SK-MEL-5 (cell line): Measurements from ENCODE around the gene CACNA1D. TPM values are rescaled to one million over a fixed set of nuclear protein-coding genes. Genes with fewer than 3 reads are reported as not detected.
A peak's percentile ranks its signal among the peaks of the same experiment; 100 is the strongest.

ENCODE experiments used
- DNase-seq: peaks from one replicate; pipeline ENCODE4 v3.0.0-alpha.2; 2016; ENCODE audit warnings: low read depth, low spot score
- in situ Hi-C: cut with HindIII; loops from 2 replicates; pipeline ENCODE4 v1.10.0; 2016; ENCODE audit warnings: low sequenced_read_pairs, high pct_unique_total_duplicates, low pct_unique_long_range_greater_than_20kb
- total RNA-seq: library from RNA; depleted of rRNA; stranded (reverse); fragments of >200 nt; shearing (Covaris generic); gene quantifications from 2 replicates; pipeline ENCODE4 v1.2.3, GENCODE V29; 2014

CACNA1D gene
- total RNA-seq, 1 experiment from 2014 or later, result 3.2 TPM

DNA sequence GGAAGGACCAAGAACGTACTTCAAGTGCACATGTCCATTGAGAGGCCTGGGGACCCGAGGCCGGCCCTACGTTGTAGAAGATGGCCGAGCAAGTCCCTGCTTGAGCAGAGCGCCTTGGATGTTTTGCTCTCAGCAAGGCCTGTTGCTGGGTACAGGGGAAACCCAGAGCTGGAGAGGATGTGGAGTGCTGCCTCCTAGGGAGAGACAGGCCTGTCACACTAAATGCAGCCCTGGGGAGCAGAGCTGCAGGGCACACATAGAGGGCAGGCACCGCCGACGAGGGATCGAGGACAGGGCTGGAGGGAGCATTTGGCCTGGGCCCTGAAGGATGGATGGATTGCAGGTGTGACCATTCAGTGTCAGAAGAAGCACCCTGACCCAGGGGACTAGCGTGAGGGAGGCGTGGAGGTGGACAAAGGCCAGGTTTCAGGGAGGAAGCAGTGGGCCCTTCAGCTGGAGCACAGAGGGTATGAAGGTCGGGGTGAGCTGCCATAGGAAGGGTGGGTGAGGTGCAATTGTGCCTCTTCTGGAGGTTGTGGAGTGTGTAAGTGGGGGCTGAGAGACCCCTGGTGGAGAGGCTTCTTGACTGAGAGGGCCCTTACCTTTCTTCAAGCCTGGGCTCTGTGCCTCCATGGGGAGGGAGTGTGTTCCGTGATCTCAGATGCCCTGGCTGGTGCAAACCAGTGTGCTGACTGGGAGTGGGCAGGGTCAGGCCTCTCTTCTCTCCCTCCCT is 209.4 kb downstream of the CACNA1D start:
- in situ Hi-C loops, result no loop called here
- DNase-seq, result no peak

DNA sequence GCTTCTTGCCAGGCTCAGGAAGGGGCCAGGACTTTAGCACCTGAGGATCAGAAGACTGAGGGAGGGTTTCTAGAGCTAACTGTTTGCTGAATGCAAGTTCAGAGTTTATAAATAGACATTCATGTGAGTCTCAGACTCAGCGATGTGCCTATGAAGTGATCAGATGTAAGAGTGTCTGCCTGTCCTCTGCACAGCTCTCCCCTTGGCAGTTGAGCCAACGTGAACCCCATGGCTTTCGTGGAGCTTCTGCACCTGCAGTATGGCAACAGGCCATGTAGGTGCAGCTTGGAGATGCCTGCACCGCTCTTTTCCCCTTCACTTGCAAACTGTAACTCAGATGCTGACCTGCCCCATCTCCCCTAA is 209.9 kb downstream of the CACNA1D start:
- no peak for DNase-seq
- in situ Hi-C loops, result no loop called here

DNA sequence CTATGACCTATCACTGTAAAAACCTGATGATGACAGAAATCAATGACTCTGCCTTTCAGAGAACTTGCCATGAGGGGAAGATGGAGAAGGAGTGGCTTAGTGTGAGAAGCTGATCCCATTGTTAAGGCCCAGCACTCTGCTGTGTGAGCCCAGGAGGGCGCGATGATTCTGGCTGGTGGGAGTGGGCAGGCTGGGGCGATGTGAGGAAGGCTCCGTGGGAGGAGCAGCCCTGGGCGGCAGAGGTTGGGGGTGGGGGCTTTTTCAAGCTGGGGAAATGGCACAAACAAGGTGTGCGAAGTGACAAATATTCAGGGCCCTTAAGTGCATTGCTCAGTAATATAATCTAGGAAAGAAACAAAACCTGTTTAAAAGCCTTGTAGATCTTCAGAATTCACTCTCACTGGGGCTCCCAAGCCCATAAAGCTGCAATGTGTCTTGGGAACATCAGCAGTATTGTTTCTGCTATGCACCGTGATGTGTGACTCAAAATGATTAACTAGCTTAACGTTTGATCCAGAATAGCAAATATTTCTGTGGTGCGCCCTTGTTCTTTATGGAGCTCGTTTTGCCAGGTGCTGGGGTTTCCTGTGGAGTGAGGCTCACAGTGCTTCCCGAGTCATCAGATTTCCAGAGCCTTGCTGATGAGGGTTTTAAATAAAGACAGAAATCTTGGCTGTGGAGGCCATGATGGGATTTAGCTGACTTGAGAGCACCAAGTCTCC is 210.8 kb downstream of the CACNA1D start:
- in situ Hi-C loops, result no loop called here
- DNase-seq, result no peak

DNA sequence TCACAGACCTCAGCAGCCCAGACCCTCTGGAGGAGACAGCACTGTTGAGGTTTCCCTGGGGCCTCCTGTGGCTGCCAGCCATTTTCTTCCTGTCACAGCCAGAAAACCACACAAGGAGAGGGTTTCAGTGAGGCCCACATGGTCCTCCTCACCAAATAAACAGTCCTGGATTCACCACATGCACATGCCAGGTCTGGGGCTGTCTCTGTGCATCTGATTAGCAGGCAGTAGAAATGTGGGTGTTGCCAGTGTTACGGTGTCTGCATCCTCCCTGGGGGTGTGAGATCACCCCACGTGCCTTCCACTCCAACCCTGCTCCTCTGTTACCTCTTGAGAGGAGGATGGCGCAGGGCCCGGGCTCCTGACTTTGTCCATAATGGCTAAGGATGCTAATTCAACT is 211.4 kb downstream of the CACNA1D start:
- in situ Hi-C loops, result no loop called here
- no peak for DNase-seq

DNA sequence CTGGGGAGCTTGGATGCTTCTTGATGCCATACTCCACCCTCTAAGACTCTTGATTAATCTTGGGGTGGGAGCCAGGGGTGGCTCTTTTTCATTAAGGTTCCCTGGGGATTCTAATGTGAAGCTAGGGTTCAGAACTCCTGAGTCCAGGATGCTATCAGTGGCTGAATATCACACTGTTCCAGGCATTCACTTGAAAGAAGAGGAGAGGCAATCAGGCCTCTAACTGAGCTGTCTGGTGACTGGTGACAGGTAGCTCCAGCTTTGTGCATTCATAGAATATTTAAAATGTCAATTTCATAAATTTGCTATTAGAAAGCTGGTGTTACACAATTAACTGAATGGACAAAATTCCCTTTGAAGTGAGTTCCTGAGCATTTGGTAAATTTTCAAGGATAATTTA is 212.8 kb downstream of the CACNA1D start:
- no peak for DNase-seq
- in situ Hi-C loops, result no loop called here

DNA sequence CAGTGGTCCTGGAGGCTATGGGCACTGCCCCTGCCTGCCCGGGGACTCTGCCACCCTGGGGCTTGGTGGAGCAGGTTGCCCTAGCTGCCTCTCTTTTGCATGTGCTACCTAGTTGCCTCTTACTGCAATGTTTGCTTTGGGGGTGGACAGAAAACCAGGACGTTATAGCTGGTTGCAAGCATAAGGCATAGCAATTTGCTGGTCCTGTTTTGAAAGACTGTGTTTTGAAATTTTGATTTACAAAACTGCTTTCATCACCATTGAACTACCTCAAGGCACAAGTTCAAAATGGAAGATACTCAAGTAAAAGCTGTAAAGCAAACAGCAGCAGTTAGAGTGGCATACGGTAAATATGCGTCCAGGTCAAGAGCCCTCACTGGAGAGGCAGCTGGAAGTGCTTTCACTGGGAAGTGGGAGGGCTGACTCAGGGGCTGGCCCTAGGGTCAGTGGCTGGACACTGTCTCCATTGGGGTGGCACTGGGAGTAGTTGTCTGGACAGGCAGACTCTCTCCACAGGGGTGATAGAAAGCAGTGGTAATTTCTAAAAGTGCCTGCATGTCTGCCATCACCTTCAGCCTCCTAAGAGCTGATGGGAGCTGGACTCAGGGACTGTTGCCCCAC is 213.7 kb downstream of the CACNA1D start:
- in situ Hi-C loops, result no loop called here
- no peak for DNase-seq

DNA sequence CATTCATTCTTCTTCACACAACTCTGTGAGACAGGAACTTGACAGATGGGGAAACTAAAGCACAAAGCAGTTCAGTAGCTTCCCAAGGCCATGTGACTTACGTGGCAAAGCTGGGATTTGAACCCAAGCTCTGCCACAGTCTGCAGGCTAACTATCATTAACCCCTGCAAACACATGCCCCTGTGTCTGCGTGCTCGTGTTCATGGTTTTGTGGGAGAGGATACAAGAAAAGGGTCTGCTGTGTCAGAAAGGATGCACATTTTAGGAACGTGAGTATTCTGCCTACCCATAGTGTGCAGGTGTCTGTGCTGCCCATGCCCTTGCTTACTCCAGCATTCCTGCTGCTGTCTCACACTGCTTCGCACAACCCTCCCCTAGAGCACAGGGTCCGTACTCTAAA is 214.8 kb downstream of the CACNA1D start:
- DNase-seq, result peak; percentile 30
- in situ Hi-C loops, result no loop called here

DNA sequence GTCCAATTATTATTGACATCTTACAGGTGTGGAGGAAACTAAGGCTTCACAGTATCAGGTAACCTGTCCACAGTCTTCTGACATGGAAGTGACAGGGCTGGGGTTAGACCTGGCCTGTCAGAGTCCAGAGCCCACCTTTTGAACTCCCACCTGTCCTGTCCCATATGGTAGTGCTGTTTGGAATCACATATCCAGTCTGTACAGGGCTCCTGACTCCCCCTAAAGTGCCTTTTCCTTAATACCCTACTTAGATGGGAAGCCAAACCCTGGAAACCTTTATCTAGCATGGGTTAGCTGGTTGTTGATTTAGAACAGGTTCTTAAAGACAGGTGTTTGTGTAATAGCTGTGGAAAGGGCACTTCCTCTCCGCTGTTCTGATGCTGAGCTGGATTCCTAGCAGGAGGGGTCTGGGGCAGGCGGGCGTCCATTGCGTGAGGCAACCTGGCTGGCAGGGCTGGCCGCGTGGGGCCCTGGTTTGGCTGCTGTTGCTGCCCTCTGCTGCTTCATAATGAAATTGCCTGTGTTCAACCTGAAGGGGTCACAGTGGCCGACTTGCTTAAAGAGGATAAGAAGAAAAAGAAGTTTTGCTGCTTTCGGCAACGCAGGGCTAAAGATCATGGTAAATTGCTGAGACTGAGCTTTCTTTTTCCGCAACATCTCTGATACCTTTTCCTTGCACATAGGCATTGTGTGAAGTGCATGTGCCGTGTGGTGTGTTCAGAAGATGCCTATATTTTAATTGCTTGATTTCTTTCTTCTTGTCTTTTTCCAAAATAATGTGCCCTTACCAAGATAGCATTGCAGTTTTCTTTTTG is 215.7 kb downstream of the CACNA1D start:
- in situ Hi-C loops, result no loop called here
- peak; percentile 77 for DNase-seq

DNA sequence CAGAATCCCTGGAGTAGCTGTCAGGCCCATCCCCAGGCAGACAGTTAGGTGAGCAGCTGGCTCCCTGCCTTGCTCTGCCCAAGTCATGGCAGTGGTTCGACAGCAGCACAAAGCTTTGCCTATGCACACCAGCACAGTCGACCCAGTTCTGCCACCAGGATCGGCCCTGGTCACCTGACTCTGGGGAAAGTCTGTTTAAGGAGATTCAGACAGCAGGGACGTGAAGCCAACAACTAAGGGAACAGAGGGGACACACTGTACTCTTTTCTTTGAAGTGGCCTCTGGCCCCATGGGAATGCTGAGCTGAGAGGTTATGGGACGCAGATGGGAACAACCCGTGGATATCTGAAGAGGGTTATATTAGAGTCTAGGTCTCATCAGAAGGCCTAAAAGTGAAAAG is 217.0 kb downstream of the CACNA1D start:
- DNase-seq, result no peak
- in situ Hi-C loops, result no loop called here

DNA sequence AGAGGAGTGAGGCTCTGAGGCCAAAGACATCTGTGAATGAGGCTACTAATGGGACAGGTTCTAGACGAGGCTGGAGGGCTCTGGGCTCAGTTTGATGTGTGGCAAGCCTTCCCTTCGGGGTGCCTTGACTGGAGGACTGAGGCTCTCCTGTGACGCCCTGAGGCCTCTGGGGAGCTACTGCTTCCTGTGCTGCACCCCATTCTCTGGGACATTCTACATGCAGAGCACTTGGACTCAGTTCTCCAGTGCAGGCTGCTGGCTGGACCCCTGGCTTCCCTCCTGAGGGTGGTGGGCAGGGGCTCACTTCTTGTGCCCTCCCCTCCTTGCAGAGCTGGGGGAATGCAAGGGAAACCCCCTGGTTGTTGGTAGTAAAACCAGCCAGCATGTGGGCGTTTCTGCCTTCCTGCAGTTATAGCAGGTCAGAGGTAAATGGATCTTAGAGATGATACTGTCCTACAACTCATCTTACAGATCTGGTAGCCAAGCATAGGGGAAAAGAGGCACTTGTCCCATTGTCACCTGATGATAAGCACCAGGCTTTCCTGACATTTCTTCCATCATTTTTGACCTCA is 218.5 kb downstream of the CACNA1D start:
- in situ Hi-C loops, result no loop called here
- no peak for DNase-seq

DNA sequence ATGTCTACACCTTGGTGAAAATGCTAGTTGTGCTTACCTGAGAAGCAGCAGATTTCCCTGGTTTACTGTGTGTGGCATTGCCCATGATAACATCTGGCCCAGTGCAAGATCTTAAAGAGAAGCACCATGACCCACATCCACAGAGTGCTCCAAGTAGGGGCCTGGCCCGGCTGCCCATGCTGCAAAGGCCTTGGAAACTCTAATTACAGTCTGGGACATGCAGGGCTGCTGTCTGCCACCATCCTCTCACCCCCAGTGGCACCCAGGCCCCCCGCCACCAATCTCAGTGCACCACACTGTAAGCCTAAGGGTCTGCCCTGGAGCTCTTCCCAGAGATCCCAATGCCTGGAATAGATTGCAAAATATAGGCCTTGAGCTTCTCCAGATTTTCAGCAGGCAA is 219.2 kb downstream of the CACNA1D start:
- in situ Hi-C loops, result no loop called here
- no peak for DNase-seq

DNA sequence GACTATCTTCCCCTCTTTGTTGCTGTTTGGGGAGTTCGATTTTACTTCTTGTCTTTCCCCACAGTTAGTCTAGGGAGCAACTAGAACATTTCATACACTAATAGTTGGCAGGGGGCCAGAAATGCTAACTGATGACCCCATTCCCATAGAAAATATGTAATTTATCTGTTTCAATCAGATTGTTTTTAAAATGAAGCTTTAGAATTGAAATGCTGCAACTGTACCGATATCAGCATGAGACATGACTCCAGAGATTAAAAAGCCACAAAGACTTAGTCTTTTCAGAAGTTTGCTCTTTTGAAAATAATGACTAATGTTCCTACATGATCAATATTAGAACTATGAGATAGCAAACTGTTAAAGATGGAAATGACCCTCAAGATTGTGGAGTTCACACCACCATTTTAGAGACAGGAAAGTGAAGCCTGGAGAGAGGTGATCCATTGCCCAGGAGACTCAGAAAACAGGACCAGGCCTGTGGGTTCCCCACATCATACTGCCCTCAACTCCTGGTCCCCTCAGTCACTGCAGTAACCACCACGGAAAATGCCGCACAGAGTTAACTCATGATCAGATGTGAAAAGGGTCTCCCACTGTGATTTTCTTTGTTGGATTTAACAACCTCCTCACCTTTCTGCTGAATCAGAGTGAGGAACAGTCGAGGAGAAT is 221.5 kb downstream of the CACNA1D start:
- in situ Hi-C loops, result no loop called here
- no peak for DNase-seq

DNA sequence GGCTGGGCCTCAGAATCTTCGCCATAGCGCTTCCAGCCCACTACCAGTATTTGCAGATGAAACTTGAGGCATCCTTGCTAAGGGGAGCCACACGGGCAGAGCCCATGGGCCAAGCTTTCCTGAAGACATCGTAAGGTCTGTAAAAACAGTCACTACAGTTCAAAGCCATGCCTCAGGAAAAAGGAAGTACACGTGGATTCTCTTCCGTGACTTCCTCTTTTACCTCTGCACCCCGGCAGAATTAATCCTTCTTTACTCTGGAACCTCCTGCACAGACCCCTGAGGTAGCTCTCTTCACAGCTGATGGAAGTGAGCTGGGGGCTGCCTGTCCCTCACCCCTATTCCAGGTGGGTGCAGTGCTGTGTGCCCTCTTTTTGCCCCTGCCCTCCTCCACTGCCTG is 222.6 kb downstream of the CACNA1D start:
- no peak for DNase-seq
- in situ Hi-C loops, result no loop called here

DNA sequence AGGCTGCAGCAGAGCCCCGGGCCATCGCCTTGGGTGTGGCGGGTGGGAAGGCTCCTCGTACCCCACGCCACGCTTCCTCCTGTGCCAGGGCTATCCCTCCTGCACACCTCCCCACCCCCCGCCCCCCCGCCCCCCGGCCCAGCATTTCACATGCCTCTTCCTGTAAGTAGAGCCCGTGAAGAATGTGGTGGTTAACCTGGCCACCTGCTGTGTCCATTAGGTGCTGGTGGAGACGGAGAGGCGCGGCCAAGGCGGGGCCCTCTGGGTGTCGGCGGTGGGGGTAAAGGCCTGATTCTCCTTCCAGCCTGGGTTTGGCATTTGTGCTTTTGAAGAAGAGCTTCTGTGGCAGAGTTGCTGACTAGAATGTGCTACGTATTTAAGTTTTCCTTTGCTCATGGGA is 224.1 kb downstream of the CACNA1D start:
- no peak for DNase-seq
- in situ Hi-C loops, result no loop called here

DNA sequence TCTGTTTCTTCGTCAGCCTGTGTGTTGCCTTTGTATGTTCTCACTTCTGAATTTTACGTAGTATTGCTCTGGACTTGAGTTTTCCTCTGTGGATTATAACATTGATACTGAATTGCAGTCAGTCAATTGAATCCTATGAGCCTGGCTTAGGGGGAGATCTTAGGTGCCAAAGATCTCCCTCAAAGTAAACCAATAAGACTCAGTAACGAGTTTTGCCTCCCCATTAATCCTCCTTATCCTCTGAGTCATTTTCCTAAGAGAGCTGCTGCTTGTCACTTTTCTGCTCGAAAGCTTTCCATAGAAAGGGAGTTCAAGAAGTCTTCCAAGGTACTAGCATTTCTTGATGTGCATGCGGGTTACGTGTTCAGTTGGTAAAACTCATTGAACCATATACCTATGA is 225.4 kb downstream of the CACNA1D start:
- no peak for DNase-seq
- in situ Hi-C loops, result no loop called here

DNA sequence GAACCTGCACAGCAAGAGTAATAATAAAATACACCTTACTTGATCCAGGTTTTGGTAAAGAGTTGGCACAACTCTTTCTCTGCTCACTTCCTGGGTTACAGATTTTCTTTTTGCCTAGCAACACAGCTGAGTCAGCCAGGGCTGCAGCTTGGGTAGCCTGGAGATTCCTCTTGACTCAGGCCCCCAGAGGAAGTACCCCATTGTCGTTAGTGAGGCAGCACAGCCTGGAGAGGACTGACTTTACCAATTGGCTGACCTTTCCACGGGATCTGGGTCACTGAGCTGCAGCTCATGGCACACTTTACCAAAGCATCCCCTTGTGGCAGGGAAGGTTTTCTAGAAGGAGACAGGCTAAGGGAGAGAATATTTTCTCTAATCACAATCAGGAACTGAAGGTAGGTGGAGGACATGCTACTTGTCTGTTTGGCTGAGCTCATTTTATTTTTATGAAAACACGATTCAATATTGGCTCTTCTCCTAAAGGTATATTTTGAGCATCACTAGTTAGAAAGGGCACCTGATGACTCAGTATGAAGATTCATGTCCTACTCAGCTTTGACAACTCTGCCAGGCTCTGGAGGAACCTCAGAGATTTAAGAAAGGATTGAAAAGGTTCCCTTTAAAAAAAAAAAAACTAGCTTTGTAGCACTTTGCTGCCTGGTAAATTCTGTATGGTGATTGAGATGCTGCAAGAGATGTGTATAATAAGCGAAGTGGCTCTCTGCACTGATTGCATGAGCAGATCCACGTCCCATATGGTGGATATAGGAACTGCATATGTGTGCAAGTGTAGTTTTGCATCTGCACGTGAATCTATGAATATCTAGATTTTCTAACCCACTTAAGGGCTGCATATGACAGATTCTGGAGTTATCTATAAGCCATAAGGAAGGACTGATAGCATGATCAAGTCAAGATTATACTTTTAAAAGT is 227.0 kb downstream of the CACNA1D start:
- no peak for DNase-seq

More for the DNA sequence above, 227.0 kb downstream of the CACNA1D start:
- in situ Hi-C loops, result no loop called here
